NB4 (cell line): Measurements from ENCODE around the gene PTPRZ1.

ENCODE experiments used
- DNase-seq: peaks from one replicate; pipeline ENCODE4 v3.0.0; 2010; ENCODE audit warnings: low read depth
- H3K4me3 ChIP-seq: one replicate; pipeline ENCODE4 v1.5.1; 2011; ENCODE audit warnings: mild to moderate bottlenecking, low read depth, low read length, moderate library complexity
- CTCF ChIP-seq: IDR thresholded peaks from one replicate; pipeline ENCODE4 v1.5.1; 2012; ENCODE audit warnings: low read depth, low read length
- MAX ChIP-seq: IDR thresholded peaks from 2 replicates; pipeline ENCODE4 v1.6.1; 2011; ENCODE audit warnings: low read depth, low read length
- MYC ChIP-seq: IDR thresholded peaks from 2 replicates; pipeline ENCODE4 v1.6.1; 2011; ENCODE audit warnings: low read depth, low read length
- POLR2A ChIP-seq: IDR thresholded peaks from 2 replicates; pipeline ENCODE4 v1.6.1; 2011; ENCODE audit warnings: mild to moderate bottlenecking; ENCODE audit not compliant: insufficient read length; ENCODE audit errors: extremely low read depth

Gene PTPRZ1

GRCh38 chr7:122068999-122069398 lies 196.0 kb downstream of the PTPRZ1 start:
- TF ChIP-seq POLR2A (no peak), MAX (no peak), CTCF (no peak), MYC (no peak)
- no peak for DNase-seq
- H3K4me3 ChIP-seq, result no peak overlapping the region

- DNase-seq, result no peak
- H3K4me3 ChIP-seq, result no peak overlapping the region
- no peak for TF ChIP-seq MAX
- TF ChIP-seq MYC, result no peak
- no peak for TF ChIP-seq POLR2A
- TF ChIP-seq CTCF, result no peak
Measured at GRCh38 chr7:122070062-122070461, 197.1 kb downstream of the PTPRZ1 start.

- DNase-seq, result no peak
- TF ChIP-seq CTCF, result no peak
- TF ChIP-seq MAX, result no peak
- TF ChIP-seq POLR2A, result no peak
- no peak for TF ChIP-seq MYC
- H3K4me3 ChIP-seq, result no peak overlapping the region
Measured at GRCh38 chr7:122070834-122071233, 197.9 kb downstream of the PTPRZ1 start.

- H3K4me3 ChIP-seq, result no peak overlapping the region
- TF ChIP-seq MYC (no peak), CTCF (no peak), POLR2A (no peak), MAX (no peak)
- no peak for DNase-seq
Measured at GRCh38 chr7:122072272-122072671, 199.3 kb downstream of the PTPRZ1 start.

- no peak for DNase-seq
- no peak overlapping the region for H3K4me3 ChIP-seq
- TF ChIP-seq MAX, result no peak
- no peak for TF ChIP-seq CTCF
- TF ChIP-seq POLR2A, result no peak
- TF ChIP-seq MYC, result no peak
Measured at GRCh38 chr7:122072924-122073599, 200.1 kb downstream of the PTPRZ1 start.

- no peak for TF ChIP-seq CTCF
- no peak for TF ChIP-seq MAX
- TF ChIP-seq POLR2A, result no peak
- TF ChIP-seq MYC, result no peak
- no peak overlapping the region for H3K4me3 ChIP-seq
- DNase-seq, result no peak
Measured at GRCh38 chr7:122073635-122074034, 200.7 kb downstream of the PTPRZ1 start.
